IPS-11a (cell line): ENCODE results near the gene CCDC150.
"Not testable (repeated sequence)": the region's sequence is repeated elsewhere in the genome, so short reads cannot be mapped to it uniquely, and the experiment has no call there.

Experiments used
- H3K4me3 ChIP-seq: one replicate; pipeline ENCODE4 v1.5.1; 2013; ENCODE audit warnings: low read depth, low read length, control low read depth

Gene CCDC150

GRCh38 chr2:196710056-196710455 is 70.5 kb downstream of the CCDC150 start:
- not testable (repeated sequence) for H3K4me3 ChIP-seq

- H3K4me3 ChIP-seq: no peak overlapping the region
Measured at GRCh38 chr2:196711625-196712024, 72.1 kb downstream of the CCDC150 start.

GRCh38 chr2:196712867-196713266 is 73.4 kb downstream of the CCDC150 start:
- no peak overlapping the region for H3K4me3 ChIP-seq

- no peak overlapping the region for H3K4me3 ChIP-seq
Measured at GRCh38 chr2:196718419-196719109, 79.0 kb downstream of the CCDC150 start.

- no peak overlapping the region for H3K4me3 ChIP-seq
Measured at GRCh38 chr2:196719110-196719872, 79.8 kb downstream of the CCDC150 start.

GRCh38 chr2:196723571-196723970 is 84.1 kb downstream of the CCDC150 start:
- H3K4me3 ChIP-seq: no peak overlapping the region

GRCh38 chr2:196725218-196725617 is 85.7 kb downstream of the CCDC150 start:
- H3K4me3 ChIP-seq: no peak overlapping the region

GRCh38 chr2:196725882-196726281 is 86.4 kb downstream of the CCDC150 start:
- H3K4me3 ChIP-seq: no peak overlapping the region

GRCh38 chr2:196729418-196729817 is 89.9 kb downstream of the CCDC150 start:
- no peak overlapping the region for H3K4me3 ChIP-seq

- not testable (repeated sequence) for H3K4me3 ChIP-seq
Measured at GRCh38 chr2:196736646-196737045, 97.1 kb downstream of the CCDC150 start.

- H3K4me3 ChIP-seq: no peak overlapping the region
Measured at GRCh38 chr2:196737046-196737445, 97.5 kb downstream of the CCDC150 start.

GRCh38 chr2:196739031-196739430 is 99.5 kb downstream of the CCDC150 start:
- no peak overlapping the region for H3K4me3 ChIP-seq

- no peak overlapping the region for H3K4me3 ChIP-seq
Measured at GRCh38 chr2:196742216-196742615, 102.7 kb downstream of the CCDC150 start.

- H3K4me3 ChIP-seq: no peak overlapping the region
Measured at GRCh38 chr2:196742685-196743084, 103.2 kb downstream of the CCDC150 start.

GRCh38 chr2:196743165-196743564 is 103.7 kb downstream of the CCDC150 start:
- H3K4me3 ChIP-seq: no peak overlapping the region

GRCh38 chr2:196745711-196746110 is 106.2 kb downstream of the CCDC150 start:
- H3K4me3 ChIP-seq: no peak overlapping the region

GRCh38 chr2:196747400-196747799 is 107.9 kb downstream of the CCDC150 start:
- no peak overlapping the region for H3K4me3 ChIP-seq

GRCh38 chr2:196748123-196748522 is 108.6 kb downstream of the CCDC150 start:
- H3K4me3 ChIP-seq: no peak overlapping the region

GRCh38 chr2:196750291-196750923 is 110.9 kb downstream of the CCDC150 start:
- H3K4me3 ChIP-seq: no peak overlapping the region

GRCh38 chr2:196750977-196751631 is 111.6 kb downstream of the CCDC150 start:
- H3K4me3 ChIP-seq: no peak overlapping the region
